A549 (cell line): ENCODE data around the gene NHSL1. TPM values are rescaled to one million over a fixed set of nuclear protein-coding genes. Genes with fewer than 3 reads are reported as not detected.

Source experiments
- ATAC-seq, 2 experiments: fragments of 200-7000 bp in 1 of 2; fragments of >200 bp in 1 of 2; cut with Nextera tagmentation in 1 of 2; cut with Tn5 transposase in 1 of 2; 3 replicates each; pipeline versions ENCODE4 v1.8.0 to v1.9.1; 2018 to 2020; ENCODE audit warnings: mild to moderate bottlenecking in 1 of 2, moderate library complexity in 1 of 2
- CTCF ChIA-PET: fragments of 300-600 bp; sonication (Branson Sonifier 250); formaldehyde crosslinking; extraction: SDS; loops from one replicate; lab custom pipeline; 2021; ENCODE audit warnings: antibody characterized with exemption, inconsistent platforms; lab: Yijun Ruan, JAX
- POLR2A ChIA-PET: fragments of 350-600 bp; formaldehyde crosslinking; extraction: SDS; loops from one replicate; lab custom pipeline; 2021; ENCODE audit warnings: antibody characterized with exemption, inconsistent platforms; lab: Yijun Ruan, JAX
- DNase-seq, 2 experiments: peaks; one replicate each; pipeline versions ENCODE4 v3.0.0 to v3.0.0-alpha.2; 2011 to 2016; ENCODE audit warnings: low read depth in 1 of 2, low spot score in 1 of 2
- FAIRE-seq: peaks from 2 replicates; lab custom pipeline; 2011; peaks lifted over from hg19 to GRCh38; lab: Jason Lieb, UNC
- H3K27ac ChIP-seq, 2 experiments: fragments of >200 bp; sonication (Bioruptor Twin); formaldehyde crosslinking; 3 replicates each; pipeline ENCODE4 v1.5.1; 2016 to 2017
- H3K4me1 ChIP-seq: fragments of >200 bp; sonication (Bioruptor Twin); formaldehyde crosslinking; 3 replicates; pipeline ENCODE4 v1.6.1; 2016
- H3K4me2 ChIP-seq: fragments of >200 bp; sonication (Bioruptor Twin); formaldehyde crosslinking; 3 replicates; pipeline ENCODE4 v1.6.1; 2016
- H3K4me3 ChIP-seq: fragments of >200 bp; sonication (Bioruptor Twin); formaldehyde crosslinking; 3 replicates; pipeline ENCODE4 v1.5.1; 2016
- H3K9me3 ChIP-seq: fragments of >200 bp; sonication (Bioruptor Twin); formaldehyde crosslinking; 3 replicates; pipeline ENCODE4 v1.6.1; 2016
- BCL3 ChIP-seq: fragments of >200 bp; sonication (Bioruptor Twin); formaldehyde crosslinking; IDR thresholded peaks from 3 replicates; pipeline ENCODE4 v1.6.1; 2016
- BHLHE40 ChIP-seq: IDR thresholded peaks from 2 replicates; pipeline ENCODE4 v1.6.1; 2012; ENCODE audit warnings: low read depth, low read length, inconsistent platforms
- E2F6 ChIP-seq: IDR thresholded peaks from 2 replicates; pipeline ENCODE4 v1.6.1; 2012; ENCODE audit warnings: low read depth, borderline replicate concordance
- EHMT2 ChIP-seq: fragments of 200-600 bp; sonication (generic); IDR thresholded peaks from 2 replicates; pipeline ENCODE4 v1.6.1; 2016; ENCODE audit warnings: antibody characterized with exemption, low read depth, mild to moderate bottlenecking, moderate library complexity
- ELK1 ChIP-seq: fragments of 150-350 bp; IDR thresholded peaks from 2 replicates; pipeline ENCODE4 v1.6.1; 2014; ENCODE audit warnings: low read depth, mild to moderate bottlenecking, low read length
- FOSB ChIP-seq: fragments of 250-450 bp; sonication (Bioruptor Pico); IDR thresholded peaks from 2 replicates; pipeline ENCODE4 v1.5.0; 2020; ENCODE audit warnings: mild to moderate bottlenecking, moderate library complexity
- FOSL2 ChIP-seq, 2 experiments: fragments of 450-650 bp in 1 of 2; fragments of >200 bp in 1 of 2; sonication (Bioruptor Twin) in 1 of 2; formaldehyde crosslinking; IDR thresholded peaks; 2 replicates each; pipeline versions ENCODE4 v1.5.0 to v1.6.1; 2016 to 2020; ENCODE audit warnings: mild to moderate bottlenecking in 1 of 2, moderate library complexity in 1 of 2
- HOXB5 ChIP-seq: fragments of 250-450 bp; sonication (Bioruptor Pico); IDR thresholded peaks from 2 replicates; pipeline ENCODE4 v1.5.0; 2020; ENCODE audit warnings: mild to moderate bottlenecking, moderate library complexity
- KDM1A ChIP-seq: fragments of 200-600 bp; sonication (generic); IDR thresholded peaks from 2 replicates; pipeline ENCODE4 v1.6.1; 2016; ENCODE audit warnings: low read depth, mild to moderate bottlenecking
- MYC ChIP-seq: IDR thresholded peaks from 2 replicates; pipeline ENCODE4 v1.6.1; 2012; ENCODE audit warnings: mild to moderate bottlenecking, inconsistent platforms, low read length, improper control_type of control experiment, borderline replicate concordance
- NR3C1 ChIP-seq: fragments of >200 bp; sonication (Bioruptor Twin); formaldehyde crosslinking; IDR thresholded peaks from 3 replicates; pipeline ENCODE4 v1.6.1; 2017
- PHF8 ChIP-seq: fragments of 200-600 bp; sonication (generic); IDR thresholded peaks from 2 replicates; pipeline ENCODE4 v1.6.1; 2016; ENCODE audit warnings: low read depth, mild to moderate bottlenecking, antibody characterized with exemption, moderate library complexity, borderline replicate concordance
- RCOR1 ChIP-seq: fragments of 150-350 bp; IDR thresholded peaks from 2 replicates; pipeline ENCODE4 v1.6.1; 2014; ENCODE audit warnings: antibody characterized with exemption, low read length, low read depth
- REST ChIP-seq: fragments of 200-600 bp; sonication (generic); IDR thresholded peaks from 2 replicates; pipeline ENCODE4 v1.6.1; 2016; ENCODE audit warnings: antibody characterized with exemption, mild to moderate bottlenecking, moderate library complexity
- RFX5 ChIP-seq: fragments of 450-650 bp; IDR thresholded peaks from 2 replicates; pipeline ENCODE4 v1.7.1; 2014; ENCODE audit warnings: antibody characterized with exemption, mild to moderate bottlenecking, moderate library complexity
- ZC3H11A ChIP-seq: fragments of 450-650 bp; IDR thresholded peaks from 2 replicates; pipeline ENCODE4 v1.6.1; 2014; ENCODE audit warnings: antibody characterized with exemption, mild to moderate bottlenecking
- ZSCAN20 ChIP-seq: fragments of 250-450 bp; sonication (Bioruptor Pico); IDR thresholded peaks from 2 replicates; pipeline ENCODE4 v1.8.0; 2022; ENCODE audit warnings: mild to moderate bottlenecking, moderate library complexity
- WGBS: methylation state at CpG from one replicate; pipeline ENCODE4 v1.1.6; 2017; ENCODE audit errors: missing lambda C conversion rate; 5-methylcytosine and 5-hydroxymethylcytosine counted together
- polyA plus RNA-seq, 4 experiments: library from polyadenylated mRNA; depleted of rRNA in 3 of 4; stranded (reverse); fragments of >200 nt; fragmentation: RNase III in 1 of 4; extraction: RNeasy Plus Mini Kit Qiagen cat#74134 plus additional on column Dnase treatment in 1 of 4; gene quantifications; 2 replicates in 3 of 4; 3 replicates in 1 of 4; pipeline ENCODE4 v1.2.3, GENCODE V29; 2011 to 2017

NHSL1 gene
- polyA plus RNA-seq, 2 of the 4 experiments (the other 2 are of a cell fraction) = 1.6 to 2.8 TPM

GRCh38 chr6:138500867-138501446 is 1.7 kb upstream of the NHSL1 start:
- ATAC-seq (no peak), FAIRE-seq (no peak), DNase-seq (no peak)
- no peak overlapping the region for H3K27ac ChIP-seq
- WGBS = 84% methylated on average over 5 of the region's 5 CpGs
- H3K4me3 ChIP-seq = no peak overlapping the region
- H3K4me2 ChIP-seq = peak overlapping the region; percentile 70
- no peaks in the 10 kb centered on the region for H3K9me3 ChIP-seq
- TF ChIP-seq BHLHE40 (no peak), BCL3 (no peak), EHMT2 (no peak), PHF8 (no peak), RCOR1 (no peak), MYC (no peak), RFX5 (no peak), NR3C1 (no peak), KDM1A (no peak), FOSL2 (IDR thresholded peaks at IDR 0.05) (no peak), FOSL2 (CRISPR knock-in tag; IDR thresholded peaks at IDR 0.05) (no peak), ZC3H11A (no peak), E2F6 (no peak), HOXB5 (CRISPR knock-in tag) (no peak), ELK1 (no peak), ZSCAN20 (CRISPR knock-in tag) (no peak)
- CTCF ChIA-PET = interaction anchor here (1.1 to 1.6 kb wide), 3 partner anchors 8 to 72 kb away, joined by 3 to 7 read pairs (median 3); no protein-coding TSS in a partner anchor
- POLR2A ChIA-PET = no interaction called here
- peaks cover 53% of the 10 kb centered on the region for H3K4me1 ChIP-seq

GRCh38 chr6:138500045-138500665 is 861 bp upstream of the NHSL1 start:
- POLR2A ChIA-PET = no interaction called here
- FAIRE-seq = no peak
- peak overlapping the region; percentile 70 for H3K4me2 ChIP-seq

More at GRCh38 chr6:138500045-138500665, 861 bp upstream of the NHSL1 start:
- WGBS = 12% methylated on average over 3 of the region's 3 CpGs
- peak in 1 of 2 experiments; percentile 52; a peak in 2 of 6 replicates for ATAC-seq
- H3K27ac ChIP-seq = peak overlapping the region; percentile 14 to 42; a peak in 3 of 6 replicates
- peaks cover 48% of the 10 kb centered on the region for H3K4me1 ChIP-seq
- CTCF ChIA-PET = interaction anchor here (1.1 to 1.6 kb wide), 3 partner anchors 9 to 71 kb away, joined by 3 to 7 read pairs (median 3); no protein-coding TSS in a partner anchor
- H3K9me3 ChIP-seq = no peaks in the 10 kb centered on the region
- TF ChIP-seq FOSB (CRISPR knock-in tag) (peak; percentile 65; the same call in 1 of the 2 replicates), REST (no peak)
- no peak overlapping the region for H3K4me3 ChIP-seq
- no peak for DNase-seq
